Tibial nerve (tissue), 4 donors: ENCODE data around the gene ABCB10. TPM values are rescaled to one million over a fixed set of nuclear protein-coding genes. Genes with fewer than 3 reads are reported as not detected.

Experiments
- DNase-seq, 2 donors: peaks; one replicate each; pipeline ENCODE4 v3.0.0-alpha.2; 2019; ENCODE audit warnings: low spot score in 2 of 2
- H3K27ac ChIP-seq, 4 donors: fragments of 200-600 bp; sonication (generic) in 3 of 4; one replicate each; pipeline ENCODE4 v1.5.1; 2017 to 2019; ENCODE audit warnings: mild to moderate bottlenecking in 1 of 4
- H3K27me3 ChIP-seq, 2 donors: fragments of 200-600 bp; sonication (generic) in 1 of 2; one replicate each; pipeline versions ENCODE4 v1.5.1 to v1.6.0; 2017 to 2019
- H3K36me3 ChIP-seq, 3 donors: fragments of 200-600 bp; sonication (generic); one replicate each; pipeline ENCODE4 v1.5.1; 2018 to 2019
- H3K4me1 ChIP-seq, 4 donors: fragments of 200-600 bp; sonication (generic) in 3 of 4; one replicate each; pipeline ENCODE4 v1.5.1; 2017 to 2019
- H3K4me3 ChIP-seq, 4 donors: fragments of 200-600 bp; sonication (generic) in 3 of 4; one replicate each; pipeline ENCODE4 v1.5.1; 2017 to 2019; ENCODE audit warnings: mild to moderate bottlenecking in 1 of 4, moderate library complexity in 1 of 4
- H3K9me3 ChIP-seq, 4 donors: fragments of 200-600 bp; sonication (generic) in 3 of 4; one replicate each; pipeline ENCODE4 v1.5.1; 2017 to 2019
- EP300 ChIP-seq, 2 donors: sonication (generic); formaldehyde crosslinking; IDR thresholded peaks; one replicate each; pipeline ENCODE4 v1.6.1; 2017; ENCODE audit warnings: antibody characterized with exemption in 2 of 2, mild to moderate bottlenecking in 1 of 2
- POLR2A ChIP-seq, 2 donors: fragments of 450-650 bp; IDR thresholded peaks; one replicate each; pipeline ENCODE4 v1.6.1; 2017; ENCODE audit warnings: antibody characterized with exemption in 2 of 2, mild to moderate bottlenecking in 2 of 2, moderate library complexity in 2 of 2
- WGBS, 2 donors: methylation state at CpG; one replicate each; pipeline ENCODE4 v1.1.5; 2018; 5-methylcytosine and 5-hydroxymethylcytosine counted together
- total RNA-seq, 4 donors: library from RNA; depleted of rRNA; stranded (reverse); fragments of >200 nt; gene quantifications; one replicate each; pipeline ENCODE4 v1.1.0, GENCODE V29; 2016
- TF ChIP-seq, protein P1 (sequence below), 5 experiments: fragments of 200-600 bp in 3 of 5; fragments of 450-650 bp in 2 of 5; sonication (generic) in 3 of 5; IDR thresholded peaks; one replicate each; pipeline ENCODE4 v1.5.1; 2016 to 2019; ENCODE audit warnings: antibody characterized with exemption in 5 of 5, mild to moderate bottlenecking in 3 of 5, moderate library complexity in 2 of 5

ABCB10 gene
- total RNA-seq, 4 donors from 2014 or later = 24.7 to 39.1 (median 27.2) TPM

DNA sequence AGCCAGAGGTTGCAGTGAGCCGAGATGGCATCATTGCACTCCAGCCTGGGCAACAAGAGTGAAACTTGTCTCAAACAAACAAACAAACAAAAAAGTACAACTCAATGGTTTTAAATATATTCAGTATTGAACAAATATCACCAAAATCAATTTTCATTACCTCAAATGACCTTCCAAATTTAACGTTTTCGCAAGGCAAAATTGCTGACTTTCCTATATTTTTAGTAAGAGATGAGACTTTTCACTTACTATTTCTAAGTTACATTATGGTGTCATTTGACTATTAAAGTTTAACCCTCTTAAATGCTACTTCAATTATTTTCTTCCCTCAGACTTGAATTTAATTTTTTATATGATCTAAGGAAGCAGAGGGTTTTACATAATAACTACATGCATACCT lies 23.0 kb upstream of the ABCB10 start:
- Histone ChIP-seq H3K9me3 (no peaks in the 10 kb centered on the region), H3K36me3 (no peaks in the 10 kb centered on the region), H3K4me3 (no peak overlapping the region), H3K4me1 (peaks cover 0 to 29% (median 2%) of the 10 kb centered on the region in 4 donors), H3K27me3 (no peaks in the 10 kb centered on the region), H3K27ac (no peak overlapping the region)
- no peak for DNase-seq
- TF ChIP-seq, protein P1, sequence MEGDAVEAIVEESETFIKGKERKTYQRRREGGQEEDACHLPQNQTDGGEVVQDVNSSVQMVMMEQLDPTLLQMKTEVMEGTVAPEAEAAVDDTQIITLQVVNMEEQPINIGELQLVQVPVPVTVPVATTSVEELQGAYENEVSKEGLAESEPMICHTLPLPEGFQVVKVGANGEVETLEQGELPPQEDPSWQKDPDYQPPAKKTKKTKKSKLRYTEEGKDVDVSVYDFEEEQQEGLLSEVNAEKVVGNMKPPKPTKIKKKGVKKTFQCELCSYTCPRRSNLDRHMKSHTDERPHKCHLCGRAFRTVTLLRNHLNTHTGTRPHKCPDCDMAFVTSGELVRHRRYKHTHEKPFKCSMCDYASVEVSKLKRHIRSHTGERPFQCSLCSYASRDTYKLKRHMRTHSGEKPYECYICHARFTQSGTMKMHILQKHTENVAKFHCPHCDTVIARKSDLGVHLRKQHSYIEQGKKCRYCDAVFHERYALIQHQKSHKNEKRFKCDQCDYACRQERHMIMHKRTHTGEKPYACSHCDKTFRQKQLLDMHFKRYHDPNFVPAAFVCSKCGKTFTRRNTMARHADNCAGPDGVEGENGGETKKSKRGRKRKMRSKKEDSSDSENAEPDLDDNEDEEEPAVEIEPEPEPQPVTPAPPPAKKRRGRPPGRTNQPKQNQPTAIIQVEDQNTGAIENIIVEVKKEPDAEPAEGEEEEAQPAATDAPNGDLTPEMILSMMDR (IDR thresholded peaks at IDR 0.05) = no peak
- TF ChIP-seq POLR2A (IDR thresholded peaks at IDR 0.05) (no peak), EP300 (IDR thresholded peaks at IDR 0.05) (no peak)
- WGBS, 2 donors = 78 to 83% methylated on average over 3 of the region's 3 CpGs

DNA sequence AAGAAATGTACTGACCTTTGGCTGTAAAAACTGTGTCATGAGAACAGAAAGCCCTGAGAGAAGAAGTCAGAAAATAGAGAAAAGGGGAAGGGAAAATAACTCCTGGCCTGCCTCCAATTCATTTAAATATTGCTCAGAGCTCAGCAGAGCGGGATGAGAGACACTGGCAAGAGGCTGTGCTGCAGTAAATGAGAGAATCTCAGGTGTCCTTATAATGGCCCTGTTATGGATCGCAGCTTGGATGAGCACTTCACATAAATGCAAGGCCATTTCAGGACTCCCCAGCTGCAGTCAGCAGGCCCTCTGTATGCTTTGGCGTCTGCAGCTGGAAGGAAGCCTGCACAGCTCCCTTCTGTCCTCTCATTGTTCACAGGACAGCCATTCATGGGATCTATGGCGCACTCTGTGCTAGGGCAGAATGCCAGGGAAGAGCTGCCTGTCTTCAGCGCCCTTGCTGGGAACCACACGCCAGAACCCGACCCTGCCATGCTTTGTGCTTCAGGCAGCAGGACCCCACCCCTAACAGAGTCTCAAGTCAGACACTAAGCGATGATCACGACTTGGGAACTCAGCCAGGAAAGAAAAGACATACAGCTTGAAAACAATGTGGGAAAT lies 20.7 kb upstream of the ABCB10 start:
- WGBS, 2 donors = 9 to 14% methylated on average over 9 of the region's 9 CpGs
- Histone ChIP-seq H3K4me1 (peaks cover 0 to 29% (median 2%) of the 10 kb centered on the region in 4 donors), H3K36me3 (no peaks in the 10 kb centered on the region), H3K27me3 (no peaks in the 10 kb centered on the region), H3K27ac (peak overlapping the region in 3 of 4 donors; percentile 9 to 78 (median 45)), H3K9me3 (no peaks in the 10 kb centered on the region), H3K4me3 (peak overlapping the region in 1 of 4 donors; percentile 8)
- DNase-seq = peak in 1 of 2 donors; percentile 34
- TF ChIP-seq POLR2A (IDR thresholded peaks at IDR 0.05) = no peak
- peak in 1 of 2 donors; percentile 27 for TF ChIP-seq EP300 (IDR thresholded peaks at IDR 0.05)
- TF ChIP-seq, protein P1 (IDR thresholded peaks at IDR 0.05) = no peak

GRCh38 chr1:229578168-229579058 lies 19.9 kb upstream of the ABCB10 start:
- Histone ChIP-seq H3K27ac (peak overlapping the region in 3 of 4 donors; percentile 9 to 78 (median 39)), H3K27me3 (no peaks in the 10 kb centered on the region), H3K4me1 (peaks cover 0 to 29% (median 2%) of the 10 kb centered on the region in 4 donors), H3K36me3 (no peaks in the 10 kb centered on the region), H3K9me3 (no peaks in the 10 kb centered on the region), H3K4me3 (peak overlapping the region in 1 of 4 donors; percentile 8)
- TF ChIP-seq EP300 (IDR thresholded peaks at IDR 0.05) (no peak), POLR2A (IDR thresholded peaks at IDR 0.05) (no peak)
- TF ChIP-seq, protein P1 (IDR thresholded peaks at IDR 0.05) = no peak
- WGBS, 2 donors = 65 to 68% methylated on average over 14 of the region's 14 CpGs
- no peak for DNase-seq

DNA sequence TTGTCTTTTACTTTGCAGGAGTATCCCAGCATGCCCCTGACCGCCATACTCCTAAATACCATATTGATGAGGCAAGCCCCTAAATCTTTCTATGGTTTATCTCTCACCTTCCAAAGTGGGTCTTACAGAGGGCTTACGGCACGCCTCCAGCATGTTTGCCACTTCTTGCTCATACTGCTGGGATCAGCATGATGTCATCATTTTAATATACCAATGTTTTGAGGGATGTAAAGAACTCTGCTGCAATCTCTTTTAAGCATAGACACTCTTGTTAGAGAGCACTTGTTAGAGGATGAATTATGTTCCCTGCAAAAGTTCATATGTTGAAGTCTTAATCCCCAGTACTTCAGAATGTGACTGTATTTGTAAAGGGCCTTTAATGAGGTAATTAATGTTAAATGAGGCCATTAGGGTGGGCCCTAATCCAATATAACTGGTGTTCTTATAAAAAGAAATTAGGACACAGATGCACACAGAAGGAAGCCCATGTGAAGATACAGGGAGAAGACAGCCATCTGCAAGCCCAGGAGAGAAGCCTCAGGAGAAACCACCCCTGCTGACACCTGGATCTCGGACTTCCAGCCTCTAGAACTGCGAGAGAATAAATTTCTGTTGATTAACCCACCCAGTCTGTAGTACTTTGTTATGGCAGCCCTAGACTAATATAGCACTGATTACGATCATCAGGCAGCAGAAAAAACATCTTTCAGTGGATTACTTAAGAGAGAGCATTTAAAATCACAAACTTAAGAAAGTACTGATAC lies 16.4 kb upstream of the ABCB10 start:
- Histone ChIP-seq H3K9me3 (no peaks in the 10 kb centered on the region), H3K36me3 (no peaks in the 10 kb centered on the region), H3K4me3 (no peak overlapping the region), H3K4me1 (peaks cover 0 to 14% (median 2%) of the 10 kb centered on the region in 4 donors), H3K27ac (no peak overlapping the region), H3K27me3 (no peaks in the 10 kb centered on the region)
- DNase-seq = no peak
- WGBS, 2 donors = 92 to 93% methylated on average over 6 of the region's 6 CpGs
- TF ChIP-seq POLR2A (IDR thresholded peaks at IDR 0.05) (no peak), EP300 (IDR thresholded peaks at IDR 0.05) (no peak)
- TF ChIP-seq, protein P1 (IDR thresholded peaks at IDR 0.05) = no peak
